HepG2 (cell line): ENCODE measurements around the gene ATXN7L3. TPM values are rescaled to one million over a fixed set of nuclear protein-coding genes. Genes with fewer than 3 reads are reported as not detected.

Experiments used
- DMAP1 ChIP-seq: IDR thresholded peaks from 2 replicates; pipeline ENCODE4 v1.6.1; 2016
- FOSL2 ChIP-seq: sonication (generic); formaldehyde crosslinking; IDR thresholded peaks from 2 replicates; pipeline ENCODE4 v1.4.0; 2020; ENCODE audit warnings: missing genetic modification reagents
- HOXD1 ChIP-seq: sonication (generic); formaldehyde crosslinking; IDR thresholded peaks from 2 replicates; pipeline ENCODE4 v1.5.0; 2020; ENCODE audit warnings: missing genetic modification reagents
- PTBP1 ChIP-seq: fragments of 200-400 bp; formaldehyde crosslinking; IDR thresholded peaks from 2 replicates; pipeline ENCODE4 v1.6.1; 2018; ENCODE audit warnings: low read length, low read depth; ENCODE audit not compliant: poor library complexity, severe bottlenecking
- ZC3H13 ChIP-seq: sonication (generic); formaldehyde crosslinking; IDR thresholded peaks from 2 replicates; pipeline ENCODE4 v1.8.1; 2023; ENCODE audit warnings: mild to moderate bottlenecking, missing genetic modification reagents, moderate library complexity
- ZNF101 ChIP-seq: sonication (generic); formaldehyde crosslinking; IDR thresholded peaks from 2 replicates; pipeline ENCODE4 v1.4.0; 2020; ENCODE audit warnings: mild to moderate bottlenecking, low read depth, missing genetic modification reagents, borderline replicate concordance
- ZNF292 ChIP-seq: sonication (generic); formaldehyde crosslinking; IDR thresholded peaks from 2 replicates; pipeline ENCODE4 v1.8.1; 2022; ENCODE audit warnings: mild to moderate bottlenecking, low read depth, missing genetic modification reagents, borderline replicate concordance
- ZNF556 ChIP-seq: sonication (generic); formaldehyde crosslinking; IDR thresholded peaks from 2 replicates; pipeline ENCODE4 v1.4.0; 2020; ENCODE audit warnings: mild to moderate bottlenecking, missing genetic modification reagents, borderline replicate concordance
- ZNF570 ChIP-seq: sonication (generic); formaldehyde crosslinking; IDR thresholded peaks from 2 replicates; pipeline ENCODE4 v1.4.0; 2020; ENCODE audit warnings: mild to moderate bottlenecking, missing genetic modification reagents, borderline replicate concordance
- ZZZ3 ChIP-seq: sonication (generic); formaldehyde crosslinking; IDR thresholded peaks from 2 replicates; pipeline ENCODE4 v1.4.0; 2020; ENCODE audit warnings: missing genetic modification reagents, mild to moderate bottlenecking, borderline replicate concordance
- polyA plus RNA-seq, 8 experiments: library from polyadenylated mRNA; depleted of rRNA in 3 of 8; stranded (reverse) in 7 of 8; unstranded in 1 of 8; fragments of >200 nt; fragmentation: Illumina TruSeq in 4 of 8; extraction: Trizol in 4 of 8; gene quantifications; 2 replicates each; pipeline versions ENCODE4 v1.2.1 to v1.2.3, GENCODE V29; 2011 to 2016; ENCODE audit warnings: low read depth in 4 of 8, missing spikeins in 1 of 8, mixed read lengths in 1 of 8; ENCODE audit not compliant: insufficient read depth in 1 of 8
- total RNA-seq, 5 experiments: library from RNA; depleted of rRNA; stranded (reverse); fragments of >200 nt; fragmentation: Illumina TruSeq; extraction: Trizol; gene quantifications; 2 replicates each; pipeline ENCODE4 v1.2.3, GENCODE V29; 2016; ENCODE audit warnings: low read depth in 1 of 5
- TF ChIP-seq, protein P1 (sequence below): sonication (generic); formaldehyde crosslinking; IDR thresholded peaks from 2 replicates; pipeline ENCODE4 v1.5.1; 2020; ENCODE audit warnings: mild to moderate bottlenecking, missing genetic modification reagents, moderate library complexity
- TF ChIP-seq, protein P2 (sequence below): fragments of 450-650 bp; IDR thresholded peaks from 2 replicates; pipeline ENCODE4 v1.6.1; 2016
- TF ChIP-seq, protein P3 (sequence below): sonication (generic); formaldehyde crosslinking; IDR thresholded peaks from 2 replicates; pipeline ENCODE4 v1.4.0; 2020; ENCODE audit warnings: missing genetic modification reagents
- TF ChIP-seq, protein P4 (sequence below): sonication (generic); formaldehyde crosslinking; IDR thresholded peaks from 2 replicates; pipeline ENCODE4 v1.5.0; 2020; ENCODE audit warnings: mild to moderate bottlenecking, missing genetic modification reagents
- TF ChIP-seq, protein P5 (sequence below): sonication (generic); formaldehyde crosslinking; IDR thresholded peaks from 2 replicates; pipeline ENCODE4 v1.4.0; 2020; ENCODE audit warnings: mild to moderate bottlenecking, missing genetic modification reagents
- TF ChIP-seq, protein P6 (sequence below): sonication (generic); formaldehyde crosslinking; IDR thresholded peaks from 2 replicates; pipeline ENCODE4 v1.4.0; 2020; ENCODE audit warnings: mild to moderate bottlenecking, missing genetic modification reagents

The ATXN7L3 gene
- total and polyA plus RNA-seq, 2 of the 13 experiments (the other 11 are each of a cell fraction or from before 2014, with no cell fraction given) = 44.5 to 59.1 TPM

DNA sequence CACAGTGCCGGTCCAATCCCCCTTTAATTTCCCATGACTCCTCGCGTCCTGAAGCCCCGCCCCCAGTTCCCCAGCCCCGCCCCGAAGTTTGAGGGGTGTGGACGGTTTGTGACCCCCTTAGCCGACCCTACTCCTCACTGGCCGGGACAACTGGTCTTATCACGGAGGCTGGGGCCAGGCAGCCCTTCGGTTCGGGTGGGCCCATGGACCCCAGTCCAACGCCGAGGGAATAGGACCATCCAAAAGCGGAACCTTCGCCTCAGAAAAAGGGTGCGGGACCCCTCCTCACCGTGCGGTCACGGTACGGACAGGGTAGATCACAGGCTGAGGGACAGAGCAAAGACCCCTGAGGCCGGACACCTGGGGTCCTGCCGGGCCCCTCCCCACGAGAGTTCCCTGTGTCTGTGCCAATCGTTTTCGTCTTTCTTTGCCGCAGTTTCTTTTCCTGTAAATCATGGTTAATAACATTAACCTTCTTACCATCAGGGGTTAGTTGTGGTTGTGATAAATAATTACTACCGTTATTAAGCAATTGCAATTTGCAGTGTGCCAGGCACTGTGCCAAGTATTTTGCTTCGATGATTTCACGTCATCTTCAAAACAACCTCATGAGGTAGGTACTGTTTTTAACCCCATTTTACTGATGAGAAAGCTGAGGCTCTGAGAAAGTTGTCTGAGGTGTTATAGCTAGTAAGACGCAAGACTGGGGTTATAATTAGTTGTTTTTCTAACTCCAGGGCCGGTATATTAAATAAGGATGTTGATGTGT lies 12.4 kb downstream of the ATXN7L3 start (continued):
- TF ChIP-seq, protein P1, sequence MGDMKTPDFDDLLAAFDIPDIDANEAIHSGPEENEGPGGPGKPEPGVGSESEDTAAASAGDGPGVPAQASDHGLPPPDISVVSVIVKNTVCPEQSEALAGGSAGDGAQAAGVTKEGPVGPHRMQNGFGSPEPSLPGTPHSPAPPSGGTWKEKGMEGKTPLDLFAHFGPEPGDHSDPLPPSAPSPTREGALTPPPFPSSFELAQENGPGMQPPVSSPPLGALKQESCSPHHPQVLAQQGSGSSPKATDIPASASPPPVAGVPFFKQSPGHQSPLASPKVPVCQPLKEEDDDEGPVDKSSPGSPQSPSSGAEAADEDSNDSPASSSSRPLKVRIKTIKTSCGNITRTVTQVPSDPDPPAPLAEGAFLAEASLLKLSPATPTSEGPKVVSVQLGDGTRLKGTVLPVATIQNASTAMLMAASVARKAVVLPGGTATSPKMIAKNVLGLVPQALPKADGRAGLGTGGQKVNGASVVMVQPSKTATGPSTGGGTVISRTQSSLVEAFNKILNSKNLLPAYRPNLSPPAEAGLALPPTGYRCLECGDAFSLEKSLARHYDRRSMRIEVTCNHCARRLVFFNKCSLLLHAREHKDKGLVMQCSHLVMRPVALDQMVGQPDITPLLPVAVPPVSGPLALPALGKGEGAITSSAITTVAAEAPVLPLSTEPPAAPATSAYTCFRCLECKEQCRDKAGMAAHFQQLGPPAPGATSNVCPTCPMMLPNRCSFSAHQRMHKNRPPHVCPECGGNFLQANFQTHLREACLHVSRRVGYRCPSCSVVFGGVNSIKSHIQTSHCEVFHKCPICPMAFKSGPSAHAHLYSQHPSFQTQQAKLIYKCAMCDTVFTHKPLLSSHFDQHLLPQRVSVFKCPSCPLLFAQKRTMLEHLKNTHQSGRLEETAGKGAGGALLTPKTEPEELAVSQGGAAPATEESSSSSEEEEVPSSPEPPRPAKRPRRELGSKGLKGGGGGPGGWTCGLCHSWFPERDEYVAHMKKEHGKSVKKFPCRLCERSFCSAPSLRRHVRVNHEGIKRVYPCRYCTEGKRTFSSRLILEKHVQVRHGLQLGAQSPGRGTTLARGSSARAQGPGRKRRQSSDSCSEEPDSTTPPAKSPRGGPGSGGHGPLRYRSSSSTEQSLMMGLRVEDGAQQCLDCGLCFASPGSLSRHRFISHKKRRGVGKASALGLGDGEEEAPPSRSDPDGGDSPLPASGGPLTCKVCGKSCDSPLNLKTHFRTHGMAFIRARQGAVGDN (CRISPR knock-in tag) = no peak; the same call in 1 of the 2 replicates
- peak; percentile 57; the same call in 1 of the 2 replicates for TF ChIP-seq ZNF101
- TF ChIP-seq ZZZ3 (CRISPR knock-in tag) = no peak
- TF ChIP-seq, protein P2, sequence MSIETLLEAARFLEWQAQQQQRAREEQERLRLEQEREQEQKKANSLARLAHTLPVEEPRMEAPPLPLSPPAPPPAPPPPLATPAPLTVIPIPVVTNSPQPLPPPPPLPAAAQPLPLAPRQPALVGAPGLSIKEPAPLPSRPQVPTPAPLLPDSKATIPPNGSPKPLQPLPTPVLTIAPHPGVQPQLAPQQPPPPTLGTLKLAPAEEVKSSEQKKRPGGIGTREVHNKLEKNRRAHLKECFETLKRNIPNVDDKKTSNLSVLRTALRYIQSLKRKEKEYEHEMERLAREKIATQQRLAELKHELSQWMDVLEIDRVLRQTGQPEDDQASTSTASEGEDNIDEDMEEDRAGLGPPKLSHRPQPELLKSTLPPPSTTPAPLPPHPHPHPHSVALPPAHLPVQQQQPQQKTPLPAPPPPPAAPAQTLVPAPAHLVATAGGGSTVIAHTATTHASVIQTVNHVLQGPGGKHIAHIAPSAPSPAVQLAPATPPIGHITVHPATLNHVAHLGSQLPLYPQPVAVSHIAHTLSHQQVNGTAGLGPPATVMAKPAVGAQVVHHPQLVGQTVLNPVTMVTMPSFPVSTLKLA = no peak
- 0 out of 2 replicates have a peak, but pooled peaks have one; percentile 20 for TF ChIP-seq ZC3H13 (CRISPR knock-in tag)
- peak; percentile 55; the same call in 1 of the 2 replicates for TF ChIP-seq ZNF556 (CRISPR knock-in tag)
- no peak for TF ChIP-seq ZNF292 (CRISPR knock-in tag)
- TF ChIP-seq, protein P3, sequence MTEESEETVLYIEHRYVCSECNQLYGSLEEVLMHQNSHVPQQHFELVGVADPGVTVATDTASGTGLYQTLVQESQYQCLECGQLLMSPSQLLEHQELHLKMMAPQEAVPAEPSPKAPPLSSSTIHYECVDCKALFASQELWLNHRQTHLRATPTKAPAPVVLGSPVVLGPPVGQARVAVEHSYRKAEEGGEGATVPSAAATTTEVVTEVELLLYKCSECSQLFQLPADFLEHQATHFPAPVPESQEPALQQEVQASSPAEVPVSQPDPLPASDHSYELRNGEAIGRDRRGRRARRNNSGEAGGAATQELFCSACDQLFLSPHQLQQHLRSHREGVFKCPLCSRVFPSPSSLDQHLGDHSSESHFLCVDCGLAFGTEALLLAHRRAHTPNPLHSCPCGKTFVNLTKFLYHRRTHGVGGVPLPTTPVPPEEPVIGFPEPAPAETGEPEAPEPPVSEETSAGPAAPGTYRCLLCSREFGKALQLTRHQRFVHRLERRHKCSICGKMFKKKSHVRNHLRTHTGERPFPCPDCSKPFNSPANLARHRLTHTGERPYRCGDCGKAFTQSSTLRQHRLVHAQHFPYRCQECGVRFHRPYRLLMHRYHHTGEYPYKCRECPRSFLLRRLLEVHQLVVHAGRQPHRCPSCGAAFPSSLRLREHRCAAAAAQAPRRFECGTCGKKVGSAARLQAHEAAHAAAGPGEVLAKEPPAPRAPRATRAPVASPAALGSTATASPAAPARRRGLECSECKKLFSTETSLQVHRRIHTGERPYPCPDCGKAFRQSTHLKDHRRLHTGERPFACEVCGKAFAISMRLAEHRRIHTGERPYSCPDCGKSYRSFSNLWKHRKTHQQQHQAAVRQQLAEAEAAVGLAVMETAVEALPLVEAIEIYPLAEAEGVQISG (CRISPR knock-in tag) = no peak
- TF ChIP-seq, protein P4, sequence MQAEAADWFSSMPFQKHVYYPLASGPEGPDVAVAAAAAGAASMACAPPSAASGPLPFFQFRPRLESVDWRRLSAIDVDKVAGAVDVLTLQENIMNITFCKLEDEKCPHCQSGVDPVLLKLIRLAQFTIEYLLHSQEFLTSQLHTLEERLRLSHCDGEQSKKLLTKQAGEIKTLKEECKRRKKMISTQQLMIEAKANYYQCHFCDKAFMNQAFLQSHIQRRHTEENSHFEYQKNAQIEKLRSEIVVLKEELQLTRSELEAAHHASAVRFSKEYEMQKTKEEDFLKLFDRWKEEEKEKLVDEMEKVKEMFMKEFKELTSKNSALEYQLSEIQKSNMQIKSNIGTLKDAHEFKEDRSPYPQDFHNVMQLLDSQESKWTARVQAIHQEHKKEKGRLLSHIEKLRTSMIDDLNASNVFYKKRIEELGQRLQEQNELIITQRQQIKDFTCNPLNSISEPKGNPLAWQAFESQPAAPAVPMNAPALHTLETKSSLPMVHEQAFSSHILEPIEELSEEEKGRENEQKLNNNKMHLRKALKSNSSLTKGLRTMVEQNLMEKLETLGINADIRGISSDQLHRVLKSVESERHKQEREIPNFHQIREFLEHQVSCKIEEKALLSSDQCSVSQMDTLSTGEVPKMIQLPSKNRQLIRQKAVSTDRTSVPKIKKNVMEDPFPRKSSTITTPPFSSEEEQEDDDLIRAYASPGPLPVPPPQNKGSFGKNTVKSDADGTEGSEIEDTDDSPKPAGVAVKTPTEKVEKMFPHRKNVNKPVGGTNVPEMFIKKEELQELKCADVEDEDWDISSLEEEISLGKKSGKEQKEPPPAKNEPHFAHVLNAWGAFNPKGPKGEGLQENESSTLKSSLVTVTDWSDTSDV (CRISPR knock-in tag) = no peak
- TF ChIP-seq HOXD1 (CRISPR knock-in tag) = no peak
- no peak for TF ChIP-seq ZNF570 (CRISPR knock-in tag)
- TF ChIP-seq, protein P5, sequence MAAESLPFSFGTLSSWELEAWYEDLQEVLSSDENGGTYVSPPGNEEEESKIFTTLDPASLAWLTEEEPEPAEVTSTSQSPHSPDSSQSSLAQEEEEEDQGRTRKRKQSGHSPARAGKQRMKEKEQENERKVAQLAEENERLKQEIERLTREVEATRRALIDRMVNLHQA (CRISPR knock-in tag) = no peak
- no peak for TF ChIP-seq FOSL2 (CRISPR knock-in tag)
- TF ChIP-seq PTBP1 = no peak
- TF ChIP-seq DMAP1 (CRISPR knock-in tag) = no peak
- TF ChIP-seq, protein P6, sequence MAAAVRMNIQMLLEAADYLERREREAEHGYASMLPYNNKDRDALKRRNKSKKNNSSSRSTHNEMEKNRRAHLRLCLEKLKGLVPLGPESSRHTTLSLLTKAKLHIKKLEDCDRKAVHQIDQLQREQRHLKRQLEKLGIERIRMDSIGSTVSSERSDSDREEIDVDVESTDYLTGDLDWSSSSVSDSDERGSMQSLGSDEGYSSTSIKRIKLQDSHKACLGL (CRISPR knock-in tag) = no peak
